ENCODE measurements around the gene IDI1. TPM values are rescaled to one million over a fixed set of nuclear protein-coding genes. Genes with fewer than 3 reads are reported as not detected.

The IDI1 gene
- total and polyA plus RNA-seq, 2 of the 13 experiments (the other 11 are each of a cell fraction or from before 2014, with no cell fraction given): 44.4 to 145 TPM

GRCh38 chr10:1056326-1057105, 7.6 kb upstream of the IDI1 start, which contains the start of gene WDR37 (continued):
- TF ChIP-seq TRAFD1 (CRISPR knock-in tag; IDR thresholded peaks at IDR 0.05; ENCODE audit: borderline replicate concordance): no peak
- TF ChIP-seq CC2D1A (CRISPR knock-in tag; IDR thresholded peaks at IDR 0.05): no peak
- no peak for TF ChIP-seq NFRKB (IDR thresholded peaks at IDR 0.05)
- TF ChIP-seq JDP2 (CRISPR knock-in tag; IDR thresholded peaks at IDR 0.05; ENCODE audit: borderline replicate concordance): no peak
- no peak for TF ChIP-seq ZNF605 (CRISPR knock-in tag; IDR thresholded peaks at IDR 0.05)
- TF ChIP-seq SP5 (CRISPR knock-in tag; IDR thresholded peaks at IDR 0.05; ENCODE audit: borderline replicate concordance, low read depth): no peak
- TF ChIP-seq JUND (CRISPR knock-in tag; IDR thresholded peaks at IDR 0.05): no peak
- TF ChIP-seq DRAP1 (CRISPR knock-in tag; IDR thresholded peaks at IDR 0.05): 0 out of 2 replicates have a peak, but pooled peaks have one; percentile 20
- TF ChIP-seq ZNF644 (CRISPR knock-in tag; IDR thresholded peaks at IDR 0.05; ENCODE audit: low read depth): no peak
- no peak for TF ChIP-seq NAIF1 (CRISPR knock-in tag; IDR thresholded peaks at IDR 0.05; ENCODE audit: borderline replicate concordance)
- no peak for TF ChIP-seq HMGXB3 (CRISPR knock-in tag; IDR thresholded peaks at IDR 0.05; ENCODE audit: borderline replicate concordance)
- TF ChIP-seq HOXA5 (CRISPR knock-in tag; IDR thresholded peaks at IDR 0.05): peak; percentile 90
- TF ChIP-seq ZBTB20 (CRISPR knock-in tag; IDR thresholded peaks at IDR 0.05; ENCODE audit: borderline replicate concordance, low read depth): no peak
- TF ChIP-seq ETS1 (CRISPR knock-in tag; IDR thresholded peaks at IDR 0.05): no peak
- TF ChIP-seq XRCC5 (optimal IDR thresholded peaks at IDR 0.05; ENCODE audit: low read length): peak; percentile 40
- TF ChIP-seq SRSF1 (optimal IDR thresholded peaks at IDR 0.05; ENCODE audit: low read depth, low read length): no peak
- TF ChIP-seq ELF3 (CRISPR knock-in tag; IDR thresholded peaks at IDR 0.05): peak; percentile 46; the same call in 1 of the 2 replicates
- no peak for TF ChIP-seq ZNF101 (CRISPR knock-in tag; IDR thresholded peaks at IDR 0.05; ENCODE audit: borderline replicate concordance, low read depth)
- no peak for TF ChIP-seq EP300 (IDR thresholded peaks at IDR 0.05; ENCODE audit: low read depth in 2 of 2, low read length in 2 of 2)
- TF ChIP-seq EP300 (CRISPR knock-in tag; IDR thresholded peaks at IDR 0.05; ENCODE audit: borderline replicate concordance): no peak
- no peak for TF ChIP-seq KAT2B (IDR thresholded peaks at IDR 0.05; ENCODE audit: borderline replicate concordance, low read depth, low read length)
- TF ChIP-seq XBP1 (CRISPR knock-in tag; IDR thresholded peaks at IDR 0.05): no peak
